Ovary (tissue), 3 donors: Measurements from ENCODE around the gene INO80.

Experiments
- EP300 ChIP-seq: sonication (generic); formaldehyde crosslinking; IDR thresholded peaks from one replicate; pipeline ENCODE4 v1.6.1; 2017; ENCODE audit warnings: antibody characterized with exemption
- POLR2A ChIP-seq: fragments of 450-650 bp; IDR thresholded peaks from one replicate; pipeline ENCODE4 v1.6.1; 2017; ENCODE audit warnings: antibody characterized with exemption, mild to moderate bottlenecking, moderate library complexity
- TF ChIP-seq, protein P1 (sequence below), 3 donors: fragments of 450-650 bp in 2 of 3; fragments of 200-600 bp in 1 of 3; IDR thresholded peaks; one replicate each; pipeline versions ENCODE4 v1.5.1 to v1.8.0; 2016 to 2022; ENCODE audit warnings: antibody characterized with exemption in 3 of 3, mild to moderate bottlenecking in 1 of 3
- donor health status: DM: no; HTN: no; CAD: no.

GRCh38 chr15:40991355-40991754, 124.7 kb downstream of the INO80 start:
- TF ChIP-seq, protein P1, sequence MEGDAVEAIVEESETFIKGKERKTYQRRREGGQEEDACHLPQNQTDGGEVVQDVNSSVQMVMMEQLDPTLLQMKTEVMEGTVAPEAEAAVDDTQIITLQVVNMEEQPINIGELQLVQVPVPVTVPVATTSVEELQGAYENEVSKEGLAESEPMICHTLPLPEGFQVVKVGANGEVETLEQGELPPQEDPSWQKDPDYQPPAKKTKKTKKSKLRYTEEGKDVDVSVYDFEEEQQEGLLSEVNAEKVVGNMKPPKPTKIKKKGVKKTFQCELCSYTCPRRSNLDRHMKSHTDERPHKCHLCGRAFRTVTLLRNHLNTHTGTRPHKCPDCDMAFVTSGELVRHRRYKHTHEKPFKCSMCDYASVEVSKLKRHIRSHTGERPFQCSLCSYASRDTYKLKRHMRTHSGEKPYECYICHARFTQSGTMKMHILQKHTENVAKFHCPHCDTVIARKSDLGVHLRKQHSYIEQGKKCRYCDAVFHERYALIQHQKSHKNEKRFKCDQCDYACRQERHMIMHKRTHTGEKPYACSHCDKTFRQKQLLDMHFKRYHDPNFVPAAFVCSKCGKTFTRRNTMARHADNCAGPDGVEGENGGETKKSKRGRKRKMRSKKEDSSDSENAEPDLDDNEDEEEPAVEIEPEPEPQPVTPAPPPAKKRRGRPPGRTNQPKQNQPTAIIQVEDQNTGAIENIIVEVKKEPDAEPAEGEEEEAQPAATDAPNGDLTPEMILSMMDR (IDR thresholded peaks at IDR 0.05), result no peak
- no peak for TF ChIP-seq POLR2A
- no peak for TF ChIP-seq EP300
